Liver (tissue), 9 donors: ENCODE data around the gene ZNF536. TPM values are rescaled to one million over a fixed set of nuclear protein-coding genes. Genes with fewer than 3 reads are reported as not detected.

ENCODE experiments used
- DNase-seq: peaks from one replicate; pipeline ENCODE4 v3.0.0-alpha.2; 2017; ENCODE audit warnings: low spot score
- H3K27ac ChIP-seq, 2 donors: one replicate each; pipeline ENCODE4 v1.7.0; 2013; ENCODE audit warnings: inconsistent platforms in 2 of 2, low read length in 2 of 2, control low read depth in 1 of 2, low read depth in 1 of 2, mild to moderate bottlenecking in 1 of 2
- H3K27me3 ChIP-seq, 4 donors: one replicate each; pipeline versions ENCODE4 v1.6.1 to v1.7.0; 2013; ENCODE audit warnings: low read length in 3 of 4, inconsistent platforms in 1 of 4, mild to moderate bottlenecking in 1 of 4, moderate library complexity in 1 of 4; ENCODE audit not compliant: control insufficient read depth in 4 of 4, insufficient read depth in 4 of 4
- H3K36me3 ChIP-seq, 4 donors: one replicate each; pipeline versions ENCODE4 v1.6.1 to v1.7.0; 2013; ENCODE audit warnings: low read length in 3 of 4, mild to moderate bottlenecking in 3 of 4, low read depth in 1 of 4, moderate library complexity in 1 of 4; ENCODE audit not compliant: control insufficient read depth in 4 of 4, insufficient read depth in 3 of 4
- H3K4me1 ChIP-seq, 4 donors: one replicate each; pipeline versions ENCODE4 v1.6.1 to v1.7.0; 2013; ENCODE audit warnings: low read length in 3 of 4, mild to moderate bottlenecking in 3 of 4, moderate library complexity in 1 of 4; ENCODE audit not compliant: control insufficient read depth in 4 of 4, insufficient read depth in 4 of 4
- H3K4me3 ChIP-seq, 3 donors: one replicate each; pipeline versions ENCODE4 v1.6.1 to v1.7.0; 2013; ENCODE audit warnings: low read length in 3 of 3, control low read depth in 1 of 3, low read depth in 1 of 3, mild to moderate bottlenecking in 1 of 3
- H3K9ac ChIP-seq, 2 donors: one replicate each; pipeline ENCODE4 v1.7.0; 2013; ENCODE audit warnings: low read length in 2 of 2, mild to moderate bottlenecking in 2 of 2, moderate library complexity in 2 of 2, control low read depth in 1 of 2, low read depth in 1 of 2
- H3K9me3 ChIP-seq, 4 donors: one replicate each; pipeline versions ENCODE4 v1.6.1 to v1.7.0; 2013; ENCODE audit warnings: low read length in 3 of 4; ENCODE audit not compliant: control insufficient read depth in 4 of 4
- EGR1 ChIP-seq, 2 donors: IDR thresholded peaks; 2 replicates each; pipeline ENCODE4 v1.6.1; 2016 to 2018; ENCODE audit warnings: antibody characterized with exemption in 2 of 2, low read depth in 2 of 2
- FOXA1 ChIP-seq: IDR thresholded peaks from 2 replicates; pipeline ENCODE4 v1.6.1; 2016; ENCODE audit warnings: antibody characterized with exemption
- FOXA2 ChIP-seq: IDR thresholded peaks from 2 replicates; pipeline ENCODE4 v1.6.1; 2016; ENCODE audit warnings: antibody characterized with exemption
- HNF4A ChIP-seq, 2 donors: conservative IDR thresholded peaks; 2 replicates each; pipeline ENCODE4 v1.6.1; 2016; ENCODE audit warnings: antibody characterized with exemption in 2 of 2, mild to moderate bottlenecking in 2 of 2
- NR2F2 ChIP-seq: IDR thresholded peaks from 2 replicates; pipeline ENCODE4 v1.6.1; 2016; ENCODE audit warnings: antibody characterized with exemption
- RXRA ChIP-seq, 2 donors: IDR thresholded peaks; 2 replicates each; pipeline ENCODE4 v1.6.1; 2017 to 2018; ENCODE audit warnings: antibody characterized with exemption in 2 of 2, mild to moderate bottlenecking in 1 of 2
- YY1 ChIP-seq: IDR thresholded peaks from 2 replicates; pipeline ENCODE4 v1.6.1; 2016; ENCODE audit warnings: antibody characterized with exemption, mild to moderate bottlenecking
- WGBS: extraction: QIAGEN DNeasy Blood & Tissue Kit; methylation state at CpG from one replicate; pipeline ENCODE4 v1.1.7; 2013; 5-methylcytosine and 5-hydroxymethylcytosine counted together
- polyA plus RNA-seq, 2 donors: library from polyadenylated mRNA; stranded (reverse) in 1 of 2; unstranded in 1 of 2; fragments of 200-250 nt in 1 of 2; fragments of >200 nt in 1 of 2; fragmentation: Nextera tagmentation in 1 of 2; extraction: Ambion mirVana in 1 of 2; gene quantifications; one replicate each; pipeline versions ENCODE4 v1.2.1 to v1.2.3, GENCODE V29; 2013 to 2015
- total RNA-seq, 2 donors: library from RNA; depleted of rRNA; stranded (reverse); fragments of >200 nt; gene quantifications; one replicate each; pipeline ENCODE4 v1.2.3, GENCODE V29; 2014
- TF ChIP-seq, protein P1 (sequence below): IDR thresholded peaks from 2 replicates; pipeline ENCODE4 v1.6.1; 2016; ENCODE audit warnings: antibody characterized with exemption, mild to moderate bottlenecking
- TF ChIP-seq, protein P2 (sequence below): fragments of 150-350 bp; IDR thresholded peaks from 2 replicates; pipeline ENCODE4 v1.5.1; 2017; ENCODE audit warnings: improper control_type of control experiment, low read depth, low read length; ENCODE audit not compliant: missing input control
- TF ChIP-seq, protein P3 (sequence below): IDR thresholded peaks from 2 replicates; pipeline ENCODE4 v1.6.1; 2016; ENCODE audit warnings: antibody characterized with exemption
- TF ChIP-seq, protein P4 (sequence below): IDR thresholded peaks from 2 replicates; pipeline ENCODE4 v1.6.1; 2016; ENCODE audit warnings: antibody characterized with exemption
- donor health status: healthy.
- donor health status: healthy.
- donor health status: healthy.
- donor health status: healthy.
- donor health status: healthy.

The ZNF536 gene
- total and polyA plus RNA-seq, 4 donors = 0.02 to 0.17 (median 0.08) TPM

DNA sequence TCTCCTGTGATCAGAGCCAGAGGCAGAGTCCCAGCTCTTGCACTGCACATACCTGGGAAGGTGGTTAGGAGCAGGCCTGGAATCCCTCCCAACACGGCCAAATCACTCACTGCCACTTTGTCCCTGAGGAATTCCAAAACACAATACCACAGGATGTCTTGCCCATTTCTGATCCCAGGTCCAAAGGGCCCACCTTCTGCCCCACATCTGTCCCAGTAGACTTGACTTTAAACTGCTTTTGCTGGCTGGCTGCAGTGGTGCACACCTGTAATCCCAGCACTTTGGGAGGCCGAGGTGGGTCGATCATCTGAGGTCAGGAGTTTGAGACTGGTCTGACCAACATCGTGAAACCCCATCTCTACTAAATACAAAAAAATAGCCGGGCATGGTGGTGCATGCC, 18.9 kb downstream of the ZNF536 start (continued):
- TF ChIP-seq, protein P1, sequence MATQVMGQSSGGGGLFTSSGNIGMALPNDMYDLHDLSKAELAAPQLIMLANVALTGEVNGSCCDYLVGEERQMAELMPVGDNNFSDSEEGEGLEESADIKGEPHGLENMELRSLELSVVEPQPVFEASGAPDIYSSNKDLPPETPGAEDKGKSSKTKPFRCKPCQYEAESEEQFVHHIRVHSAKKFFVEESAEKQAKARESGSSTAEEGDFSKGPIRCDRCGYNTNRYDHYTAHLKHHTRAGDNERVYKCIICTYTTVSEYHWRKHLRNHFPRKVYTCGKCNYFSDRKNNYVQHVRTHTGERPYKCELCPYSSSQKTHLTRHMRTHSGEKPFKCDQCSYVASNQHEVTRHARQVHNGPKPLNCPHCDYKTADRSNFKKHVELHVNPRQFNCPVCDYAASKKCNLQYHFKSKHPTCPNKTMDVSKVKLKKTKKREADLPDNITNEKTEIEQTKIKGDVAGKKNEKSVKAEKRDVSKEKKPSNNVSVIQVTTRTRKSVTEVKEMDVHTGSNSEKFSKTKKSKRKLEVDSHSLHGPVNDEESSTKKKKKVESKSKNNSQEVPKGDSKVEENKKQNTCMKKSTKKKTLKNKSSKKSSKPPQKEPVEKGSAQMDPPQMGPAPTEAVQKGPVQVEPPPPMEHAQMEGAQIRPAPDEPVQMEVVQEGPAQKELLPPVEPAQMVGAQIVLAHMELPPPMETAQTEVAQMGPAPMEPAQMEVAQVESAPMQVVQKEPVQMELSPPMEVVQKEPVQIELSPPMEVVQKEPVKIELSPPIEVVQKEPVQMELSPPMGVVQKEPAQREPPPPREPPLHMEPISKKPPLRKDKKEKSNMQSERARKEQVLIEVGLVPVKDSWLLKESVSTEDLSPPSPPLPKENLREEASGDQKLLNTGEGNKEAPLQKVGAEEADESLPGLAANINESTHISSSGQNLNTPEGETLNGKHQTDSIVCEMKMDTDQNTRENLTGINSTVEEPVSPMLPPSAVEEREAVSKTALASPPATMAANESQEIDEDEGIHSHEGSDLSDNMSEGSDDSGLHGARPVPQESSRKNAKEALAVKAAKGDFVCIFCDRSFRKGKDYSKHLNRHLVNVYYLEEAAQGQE = no peak

DNA sequence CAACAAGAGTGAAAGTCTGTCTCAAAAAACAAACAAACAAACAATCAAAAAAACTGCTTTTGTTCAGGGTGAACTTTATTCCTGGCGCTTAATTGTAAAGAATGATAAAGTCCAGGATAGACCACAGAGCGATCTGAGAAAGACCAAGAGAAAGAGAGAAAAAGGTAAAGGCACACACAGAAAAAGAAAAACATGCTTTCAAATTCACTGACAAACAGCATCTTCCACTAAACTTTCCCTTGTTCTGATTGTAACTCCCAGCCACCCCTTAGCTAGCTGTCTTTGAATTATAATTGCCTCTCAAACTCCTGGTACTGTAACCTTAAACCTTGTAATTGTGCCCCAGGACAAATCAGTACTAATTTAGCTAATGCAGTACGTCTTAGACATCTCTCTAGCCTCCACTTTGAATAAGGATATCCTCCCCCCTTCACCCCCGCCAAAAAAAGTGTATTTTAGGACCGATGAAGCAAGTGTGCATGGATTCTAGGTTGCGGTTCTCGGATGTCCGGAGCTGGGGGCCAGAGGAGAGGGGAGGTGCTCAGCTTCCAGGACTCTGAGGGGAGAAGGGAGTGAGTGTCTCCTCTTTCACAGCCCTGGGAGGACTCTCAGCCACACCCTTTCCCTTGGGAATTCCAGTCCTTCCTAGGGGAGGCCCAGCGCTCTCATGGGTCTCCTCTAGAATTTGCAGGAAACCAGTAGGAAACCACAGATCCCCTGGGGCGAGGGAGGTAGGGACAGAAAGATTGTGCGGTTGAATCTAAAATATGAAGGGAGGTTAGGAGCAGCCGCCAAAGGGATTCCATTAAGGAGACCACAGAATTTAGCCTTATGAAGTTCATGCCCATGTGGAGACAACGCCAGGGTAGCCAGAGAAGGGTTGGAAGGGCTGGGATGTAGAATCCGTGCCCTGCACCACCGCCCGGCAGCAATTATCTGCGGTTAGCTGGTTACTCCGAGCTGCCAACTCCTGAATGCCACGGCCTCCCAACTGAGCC, 19.7 kb downstream of the ZNF536 start:
- 57% methylated on average over 19 of the region's 19 CpGs for WGBS
- H3K36me3 ChIP-seq = no peaks in the 10 kb centered on the region
- no peak for DNase-seq
- no peak overlapping the region for H3K9ac ChIP-seq
- H3K27ac ChIP-seq = no peak overlapping the region
- H3K4me3 ChIP-seq = no peak overlapping the region
- TF ChIP-seq YY1 = no peak
- TF ChIP-seq, protein P2, sequence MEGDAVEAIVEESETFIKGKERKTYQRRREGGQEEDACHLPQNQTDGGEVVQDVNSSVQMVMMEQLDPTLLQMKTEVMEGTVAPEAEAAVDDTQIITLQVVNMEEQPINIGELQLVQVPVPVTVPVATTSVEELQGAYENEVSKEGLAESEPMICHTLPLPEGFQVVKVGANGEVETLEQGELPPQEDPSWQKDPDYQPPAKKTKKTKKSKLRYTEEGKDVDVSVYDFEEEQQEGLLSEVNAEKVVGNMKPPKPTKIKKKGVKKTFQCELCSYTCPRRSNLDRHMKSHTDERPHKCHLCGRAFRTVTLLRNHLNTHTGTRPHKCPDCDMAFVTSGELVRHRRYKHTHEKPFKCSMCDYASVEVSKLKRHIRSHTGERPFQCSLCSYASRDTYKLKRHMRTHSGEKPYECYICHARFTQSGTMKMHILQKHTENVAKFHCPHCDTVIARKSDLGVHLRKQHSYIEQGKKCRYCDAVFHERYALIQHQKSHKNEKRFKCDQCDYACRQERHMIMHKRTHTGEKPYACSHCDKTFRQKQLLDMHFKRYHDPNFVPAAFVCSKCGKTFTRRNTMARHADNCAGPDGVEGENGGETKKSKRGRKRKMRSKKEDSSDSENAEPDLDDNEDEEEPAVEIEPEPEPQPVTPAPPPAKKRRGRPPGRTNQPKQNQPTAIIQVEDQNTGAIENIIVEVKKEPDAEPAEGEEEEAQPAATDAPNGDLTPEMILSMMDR = no peak
- H3K27me3 ChIP-seq = peaks cover 0 to 3% (median 0%) of the 10 kb centered on the region in 4 donors
- H3K9me3 ChIP-seq = no peaks in the 10 kb centered on the region
- no peaks in the 10 kb centered on the region for H3K4me1 ChIP-seq

DNA sequence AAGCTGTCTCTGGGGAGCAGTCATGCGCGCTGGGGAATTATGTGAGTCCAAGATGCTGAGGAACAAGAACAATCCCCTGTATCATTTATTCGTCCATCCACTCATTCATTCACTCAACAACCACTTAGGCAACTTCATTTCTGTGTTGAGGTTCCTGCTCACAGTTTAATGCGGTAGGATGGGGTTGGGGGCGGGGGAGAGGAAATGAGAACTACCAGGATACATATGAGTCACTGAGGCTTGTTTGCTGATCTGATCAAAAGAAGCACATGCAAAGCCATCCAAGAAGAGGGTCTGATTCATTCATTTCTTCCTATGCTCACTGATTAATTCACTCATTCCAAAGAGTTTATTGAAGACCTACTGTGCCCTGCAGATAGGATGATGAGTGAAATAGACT, 20.9 kb downstream of the ZNF536 start:
- H3K36me3 ChIP-seq = no peaks in the 10 kb centered on the region
- 74% methylated on average over 5 of the region's 5 CpGs for WGBS

More for the DNA sequence above, 20.9 kb downstream of the ZNF536 start:
- no peak for DNase-seq
- no peak overlapping the region for H3K4me3 ChIP-seq
- peaks cover 0 to 3% (median 0%) of the 10 kb centered on the region in 4 donors for H3K27me3 ChIP-seq
- TF ChIP-seq FOXA2 = no peak
- no peak for TF ChIP-seq NR2F2
- TF ChIP-seq, protein P2 = no peak
- TF ChIP-seq, protein P3, sequence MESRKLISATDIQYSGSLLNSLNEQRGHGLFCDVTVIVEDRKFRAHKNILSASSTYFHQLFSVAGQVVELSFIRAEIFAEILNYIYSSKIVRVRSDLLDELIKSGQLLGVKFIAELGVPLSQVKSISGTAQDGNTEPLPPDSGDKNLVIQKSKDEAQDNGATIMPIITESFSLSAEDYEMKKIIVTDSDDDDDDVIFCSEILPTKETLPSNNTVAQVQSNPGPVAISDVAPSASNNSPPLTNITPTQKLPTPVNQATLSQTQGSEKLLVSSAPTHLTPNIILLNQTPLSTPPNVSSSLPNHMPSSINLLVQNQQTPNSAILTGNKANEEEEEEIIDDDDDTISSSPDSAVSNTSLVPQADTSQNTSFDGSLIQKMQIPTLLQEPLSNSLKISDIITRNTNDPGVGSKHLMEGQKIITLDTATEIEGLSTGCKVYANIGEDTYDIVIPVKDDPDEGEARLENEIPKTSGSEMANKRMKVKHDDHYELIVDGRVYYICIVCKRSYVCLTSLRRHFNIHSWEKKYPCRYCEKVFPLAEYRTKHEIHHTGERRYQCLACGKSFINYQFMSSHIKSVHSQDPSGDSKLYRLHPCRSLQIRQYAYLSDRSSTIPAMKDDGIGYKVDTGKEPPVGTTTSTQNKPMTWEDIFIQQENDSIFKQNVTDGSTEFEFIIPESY = no peak
- TF ChIP-seq, protein P4, sequence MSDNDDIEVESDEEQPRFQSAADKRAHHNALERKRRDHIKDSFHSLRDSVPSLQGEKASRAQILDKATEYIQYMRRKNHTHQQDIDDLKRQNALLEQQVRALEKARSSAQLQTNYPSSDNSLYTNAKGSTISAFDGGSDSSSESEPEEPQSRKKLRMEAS = no peak
- TF ChIP-seq HNF4A (conservative IDR thresholded peaks at IDR 0.05) = no peak
- TF ChIP-seq FOXA1 = no peak
- TF ChIP-seq RXRA (IDR thresholded peaks at IDR 0.05) = no peak
- TF ChIP-seq EGR1 (IDR thresholded peaks at IDR 0.05; ENCODE audit: low read depth in 2 of 2) = no peak
- no peak overlapping the region for H3K9ac ChIP-seq
- H3K27ac ChIP-seq = no peak overlapping the region
- no peaks in the 10 kb centered on the region for H3K9me3 ChIP-seq
- H3K4me1 ChIP-seq = no peaks in the 10 kb centered on the region
